Measurements from ENCODE around the gene HES1. TPM values are rescaled to one million over a fixed set of nuclear protein-coding genes. Genes with fewer than 3 reads are reported as not detected.

The HES1 gene
- total and polyA plus RNA-seq, 9 of the 15 experiments (the other 6 are each of a cell fraction or from before 2014, with no cell fraction given) = 3.4 to 37.0 (median 19.3) TPM

DNA sequence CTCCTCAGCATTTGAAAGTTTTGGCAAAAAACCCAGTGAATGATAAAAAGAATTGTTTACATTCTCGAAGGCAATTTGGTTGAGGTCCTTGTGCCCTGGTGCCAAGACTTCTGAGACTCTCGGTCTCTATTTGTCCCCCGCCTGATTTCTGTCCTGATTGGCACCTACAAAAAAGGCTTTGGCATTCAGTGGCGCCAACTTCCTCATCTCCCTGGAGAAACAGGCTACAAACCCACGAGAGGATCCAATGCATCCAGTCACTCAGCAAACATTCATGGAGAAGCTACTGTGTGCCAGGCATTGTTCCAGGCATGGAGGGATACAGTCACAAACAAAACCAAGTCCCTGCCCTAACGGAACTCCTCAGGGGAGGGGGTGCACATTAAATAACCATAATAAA lies 42.7 kb downstream of the HES1 start:
- no peaks in the 10 kb centered on the region for H3K9me1 ChIP-seq (ENCODE audit: control insufficient read depth, insufficient read depth, low read length)
- no peaks in the 10 kb centered on the region for H3K79me2 ChIP-seq (ENCODE audit: control insufficient read depth, insufficient read depth, low read length)
- no peaks in the 10 kb centered on the region for H3K36me3 ChIP-seq (ENCODE audit: control insufficient read depth, insufficient read depth, low read length)
- ChIA-PET CTCF (ENCODE audit: low intra/inter-chr PET ratio) (no interaction called here), POLR2A (interaction anchor here (0.7 kb wide), 2 partner anchors 8 to 43 kb away, joined by 3 read pairs; partner anchors contain the start of gene HES1)
- H3K4me2 ChIP-seq (ENCODE audit: insufficient read depth, low read length) = no peak overlapping the region
- H3K27me3 ChIP-seq (ENCODE audit: control insufficient read depth in 2 of 2, insufficient read depth in 2 of 2, low read length in 2 of 2) = no peaks in the 10 kb centered on the region
- in situ Hi-C loops (cut with MboI) (no loop called here), intact Hi-C loops (cut with micrococcal nuclease) (no loop called here)
- no TSS peak for BruUV-seq (replicated peaks)
- no peak overlapping the region for H3K27ac ChIP-seq (ENCODE audit: extremely low read depth, low read depth, low read length)
- WGBS (ENCODE audit: insufficient coverage, low coverage, missing lambda C conversion rate) = 71% methylated on average over 6 of the region's 6 CpGs
- DNase-seq (ENCODE audit: extremely low read depth in 1 of 4, low spot score in 3 of 4) = no peak
- no peaks in the 10 kb centered on the region for H3K9me3 ChIP-seq (replicated peaks; ENCODE audit: control insufficient read depth, insufficient read depth, low read depth, low read length)
- no peak overlapping the region for H3K9ac ChIP-seq (ENCODE audit: insufficient read depth in 1 of 2, low read depth in 2 of 2, low read length in 2 of 2)
- no peak for FAIRE-seq
- H3K4me3 ChIP-seq = no peak overlapping the region
- no peak for ATAC-seq
- H3K4me1 ChIP-seq (replicated peaks in 1 of 2; ENCODE audit: control insufficient read depth in 2 of 2, insufficient read depth in 2 of 2, low read length in 2 of 2) = peaks cover 18 to 21% of the 10 kb centered on the region in 2 experiments
- H4K20me1 ChIP-seq (replicated peaks; ENCODE audit: control insufficient read depth, insufficient read depth, low read length) = no peaks in the 10 kb centered on the region
- H2AFZ ChIP-seq (ENCODE audit: low read depth, low read length) = 0 out of 2 replicates have a peak overlapping the region, but pooled peaks have one; percentile 40
- TF ChIP-seq ZNF24 (IDR thresholded peaks at IDR 0.05) = no peak
- TF ChIP-seq, protein P1, sequence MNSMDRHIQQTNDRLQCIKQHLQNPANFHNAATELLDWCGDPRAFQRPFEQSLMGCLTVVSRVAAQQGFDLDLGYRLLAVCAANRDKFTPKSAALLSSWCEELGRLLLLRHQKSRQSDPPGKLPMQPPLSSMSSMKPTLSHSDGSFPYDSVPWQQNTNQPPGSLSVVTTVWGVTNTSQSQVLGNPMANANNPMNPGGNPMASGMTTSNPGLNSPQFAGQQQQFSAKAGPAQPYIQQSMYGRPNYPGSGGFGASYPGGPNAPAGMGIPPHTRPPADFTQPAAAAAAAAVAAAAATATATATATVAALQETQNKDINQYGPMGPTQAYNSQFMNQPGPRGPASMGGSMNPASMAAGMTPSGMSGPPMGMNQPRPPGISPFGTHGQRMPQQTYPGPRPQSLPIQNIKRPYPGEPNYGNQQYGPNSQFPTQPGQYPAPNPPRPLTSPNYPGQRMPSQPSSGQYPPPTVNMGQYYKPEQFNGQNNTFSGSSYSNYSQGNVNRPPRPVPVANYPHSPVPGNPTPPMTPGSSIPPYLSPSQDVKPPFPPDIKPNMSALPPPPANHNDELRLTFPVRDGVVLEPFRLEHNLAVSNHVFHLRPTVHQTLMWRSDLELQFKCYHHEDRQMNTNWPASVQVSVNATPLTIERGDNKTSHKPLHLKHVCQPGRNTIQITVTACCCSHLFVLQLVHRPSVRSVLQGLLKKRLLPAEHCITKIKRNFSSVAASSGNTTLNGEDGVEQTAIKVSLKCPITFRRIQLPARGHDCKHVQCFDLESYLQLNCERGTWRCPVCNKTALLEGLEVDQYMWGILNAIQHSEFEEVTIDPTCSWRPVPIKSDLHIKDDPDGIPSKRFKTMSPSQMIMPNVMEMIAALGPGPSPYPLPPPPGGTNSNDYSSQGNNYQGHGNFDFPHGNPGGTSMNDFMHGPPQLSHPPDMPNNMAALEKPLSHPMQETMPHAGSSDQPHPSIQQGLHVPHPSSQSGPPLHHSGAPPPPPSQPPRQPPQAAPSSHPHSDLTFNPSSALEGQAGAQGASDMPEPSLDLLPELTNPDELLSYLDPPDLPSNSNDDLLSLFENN (IDR thresholded peaks at IDR 0.05; ENCODE audit: low read depth in 2 of 2, low read length in 2 of 2) = no peak
- TF ChIP-seq ETV6 (IDR thresholded peaks at IDR 0.05; ENCODE audit: borderline replicate concordance in 1 of 2, low read depth in 2 of 2, low read length in 1 of 2) = no peak
- TF ChIP-seq ETV6 (CRISPR knock-in tag; IDR thresholded peaks at IDR 0.05; ENCODE audit: borderline replicate concordance) = no peak
- TF ChIP-seq BRF1 (IDR thresholded peaks at IDR 0.05; ENCODE audit: borderline replicate concordance, extremely low read depth, insufficient read length) = no peak
- no peak for TF ChIP-seq FOXO4 (CRISPR knock-in tag; IDR thresholded peaks at IDR 0.05)
- TF ChIP-seq SUPT5H (IDR thresholded peaks at IDR 0.05) = no peak
- TF ChIP-seq, protein P2, sequence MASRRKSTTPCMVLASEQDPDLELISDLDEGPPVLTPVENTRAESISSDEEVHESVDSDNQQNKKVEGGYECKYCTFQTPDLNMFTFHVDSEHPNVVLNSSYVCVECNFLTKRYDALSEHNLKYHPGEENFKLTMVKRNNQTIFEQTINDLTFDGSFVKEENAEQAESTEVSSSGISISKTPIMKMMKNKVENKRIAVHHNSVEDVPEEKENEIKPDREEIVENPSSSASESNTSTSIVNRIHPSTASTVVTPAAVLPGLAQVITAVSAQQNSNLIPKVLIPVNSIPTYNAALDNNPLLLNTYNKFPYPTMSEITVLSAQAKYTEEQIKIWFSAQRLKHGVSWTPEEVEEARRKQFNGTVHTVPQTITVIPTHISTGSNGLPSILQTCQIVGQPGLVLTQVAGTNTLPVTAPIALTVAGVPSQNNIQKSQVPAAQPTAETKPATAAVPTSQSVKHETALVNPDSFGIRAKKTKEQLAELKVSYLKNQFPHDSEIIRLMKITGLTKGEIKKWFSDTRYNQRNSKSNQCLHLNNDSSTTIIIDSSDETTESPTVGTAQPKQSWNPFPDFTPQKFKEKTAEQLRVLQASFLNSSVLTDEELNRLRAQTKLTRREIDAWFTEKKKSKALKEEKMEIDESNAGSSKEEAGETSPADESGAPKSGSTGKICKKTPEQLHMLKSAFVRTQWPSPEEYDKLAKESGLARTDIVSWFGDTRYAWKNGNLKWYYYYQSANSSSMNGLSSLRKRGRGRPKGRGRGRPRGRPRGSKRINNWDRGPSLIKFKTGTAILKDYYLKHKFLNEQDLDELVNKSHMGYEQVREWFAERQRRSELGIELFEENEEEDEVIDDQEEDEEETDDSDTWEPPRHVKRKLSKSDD (conservative IDR thresholded peaks at IDR 0.05; ENCODE audit: low read length) = no peak
- TF ChIP-seq MCM7 (IDR thresholded peaks at IDR 0.05) = no peak
- TF ChIP-seq MECOM (CRISPR knock-in tag; IDR thresholded peaks at IDR 0.05) = no peak
- TF ChIP-seq DNMT1 (IDR thresholded peaks at IDR 0.05) = no peak
- TF ChIP-seq ZNF644 (tag; IDR thresholded peaks at IDR 0.05; ENCODE audit: low read depth) = no peak
- TF ChIP-seq, protein P3, sequence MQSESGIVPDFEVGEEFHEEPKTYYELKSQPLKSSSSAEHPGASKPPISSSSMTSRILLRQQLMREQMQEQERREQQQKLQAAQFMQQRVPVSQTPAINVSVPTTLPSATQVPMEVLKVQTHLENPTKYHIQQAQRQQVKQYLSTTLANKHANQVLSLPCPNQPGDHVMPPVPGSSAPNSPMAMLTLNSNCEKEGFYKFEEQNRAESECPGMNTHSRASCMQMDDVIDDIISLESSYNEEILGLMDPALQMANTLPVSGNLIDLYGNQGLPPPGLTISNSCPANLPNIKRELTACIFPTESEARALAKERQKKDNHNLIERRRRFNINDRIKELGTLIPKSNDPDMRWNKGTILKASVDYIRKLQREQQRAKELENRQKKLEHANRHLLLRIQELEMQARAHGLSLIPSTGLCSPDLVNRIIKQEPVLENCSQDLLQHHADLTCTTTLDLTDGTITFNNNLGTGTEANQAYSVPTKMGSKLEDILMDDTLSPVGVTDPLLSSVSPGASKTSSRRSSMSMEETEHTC (IDR thresholded peaks at IDR 0.05) = no peak
